ENCODE data around the gene KCND2.
"Not testable (repeated sequence)": the region's sequence is repeated elsewhere in the genome, so short reads cannot be mapped to it uniquely, and the experiment has no call there.

Gene KCND2

DNA sequence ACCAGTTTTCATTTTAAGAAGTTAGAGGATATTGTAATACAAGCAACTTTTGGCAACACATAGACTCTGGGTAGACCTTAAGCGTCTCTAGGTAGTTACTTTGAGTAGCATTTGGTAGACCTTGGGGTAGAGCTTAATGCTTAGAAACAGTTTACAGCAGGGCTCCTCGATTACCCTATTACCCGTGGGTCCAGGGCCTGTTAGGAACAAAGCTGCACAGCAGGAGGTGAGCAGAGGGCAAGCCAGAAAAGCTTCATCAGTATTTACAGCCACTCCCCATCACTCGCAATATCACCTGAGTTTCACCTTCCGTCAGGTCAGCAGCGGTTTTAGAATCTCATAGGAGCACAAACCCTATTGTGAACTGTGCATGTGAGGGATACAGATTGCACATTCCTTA, 411.5 kb downstream of the KCND2 start:
- no peak overlapping the region for H3K4me3 ChIP-seq (ENCODE audit: low read depth, low read length)

DNA sequence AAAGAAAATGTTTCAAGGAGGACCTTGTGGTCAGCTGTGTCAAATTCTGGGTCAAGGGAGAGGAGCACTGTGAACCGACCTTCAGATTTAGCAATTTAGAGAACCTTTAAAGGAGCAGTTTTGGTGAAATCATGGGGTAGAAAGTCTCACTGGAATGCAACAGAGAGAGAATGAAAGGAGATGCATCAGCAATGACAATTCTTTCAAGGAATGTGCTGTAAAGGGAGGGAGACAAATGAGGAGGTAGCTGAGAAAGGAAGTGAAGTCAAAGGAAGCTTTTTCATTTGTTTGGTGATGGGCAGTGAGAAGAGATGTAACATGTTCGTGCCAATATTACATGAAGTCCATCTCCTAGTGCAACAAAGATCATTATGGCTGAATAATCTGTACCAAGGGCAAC, 418.9 kb downstream of the KCND2 start:
- H3K4me3 ChIP-seq (ENCODE audit: low read depth, low read length) = no peak overlapping the region

DNA sequence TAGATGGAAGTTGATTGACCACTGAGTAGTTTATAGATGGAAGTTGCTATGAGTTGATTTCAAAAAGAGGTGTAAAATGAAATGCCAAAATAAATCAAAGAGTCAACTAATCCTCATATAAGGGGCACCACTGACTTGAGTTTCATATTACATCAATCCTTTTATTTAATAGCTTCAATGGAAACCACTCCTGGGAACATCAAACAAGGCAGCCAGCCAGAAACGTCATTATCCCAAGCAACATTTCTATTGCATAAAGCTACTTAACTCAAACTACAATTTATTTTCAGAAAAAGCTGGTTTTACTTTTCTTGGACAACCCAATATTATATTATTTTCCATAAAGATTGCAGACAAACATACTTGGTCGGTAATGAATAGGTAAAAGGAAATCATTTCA, 422.9 kb downstream of the KCND2 start:
- no peak overlapping the region for H3K4me3 ChIP-seq (ENCODE audit: low read depth, low read length)

DNA sequence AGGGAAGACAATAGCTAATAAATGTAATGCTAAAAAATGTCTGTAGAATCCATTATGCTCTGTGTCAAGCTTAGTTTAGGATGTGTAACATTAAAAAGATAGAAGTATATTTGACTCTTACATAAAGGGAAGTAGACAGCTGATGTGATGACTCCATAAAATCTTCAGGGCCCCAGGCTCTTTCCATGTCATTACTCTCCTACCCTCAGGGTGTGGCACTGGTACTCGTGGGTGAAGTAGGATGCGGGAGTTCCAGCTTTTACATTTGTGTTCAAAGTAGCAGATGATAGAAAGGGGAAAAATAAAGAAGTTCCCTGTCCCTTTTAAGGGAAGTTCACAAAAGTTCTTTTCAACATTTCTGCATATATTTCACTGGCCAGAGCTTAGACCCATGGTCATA, 427.8 kb downstream of the KCND2 start:
- no peak overlapping the region for H3K4me3 ChIP-seq (ENCODE audit: low read depth, low read length)

DNA sequence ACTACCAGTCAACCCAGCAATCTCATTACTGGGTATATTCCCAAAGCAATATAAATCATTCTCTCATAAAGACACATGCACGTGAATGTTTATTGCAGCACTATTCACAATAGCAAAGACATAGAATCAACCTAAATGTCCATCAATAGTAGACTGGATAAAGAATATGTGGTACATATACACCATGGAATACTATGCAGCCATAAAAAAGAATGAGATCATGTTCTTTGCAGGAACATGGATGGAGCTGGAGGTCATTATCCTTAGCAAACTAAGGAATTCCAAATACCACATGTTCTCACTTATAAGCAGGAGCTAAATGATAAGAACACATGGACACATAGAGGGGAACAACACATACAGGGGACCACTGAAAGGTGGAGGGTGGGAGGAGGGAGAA, 429.4 kb downstream of the KCND2 start:
- not testable (repeated sequence) for H3K4me3 ChIP-seq (ENCODE audit: low read depth, low read length)

- H3K4me3 ChIP-seq (ENCODE audit: low read depth, low read length) = no peak overlapping the region
These were observed 430.7 kb downstream of the KCND2 start for GRCh38 chr7:120703585-120704240.

- H3K4me3 ChIP-seq (ENCODE audit: low read depth, low read length) = no peak overlapping the region
These were observed 436.4 kb downstream of the KCND2 start for GRCh38 chr7:120709252-120709971.

GRCh38 chr7:120709972-120710320, 437.0 kb downstream of the KCND2 start:
- no peak overlapping the region for H3K4me3 ChIP-seq (ENCODE audit: low read depth, low read length)

- H3K4me3 ChIP-seq (ENCODE audit: low read depth, low read length) = no peak overlapping the region
These were observed 442.0 kb downstream of the KCND2 start for GRCh38 chr7:120714945-120715344.

GRCh38 chr7:120716307-120716706, 443.3 kb downstream of the KCND2 start:
- H3K4me3 ChIP-seq (ENCODE audit: low read depth, low read length) = no peak overlapping the region

DNA sequence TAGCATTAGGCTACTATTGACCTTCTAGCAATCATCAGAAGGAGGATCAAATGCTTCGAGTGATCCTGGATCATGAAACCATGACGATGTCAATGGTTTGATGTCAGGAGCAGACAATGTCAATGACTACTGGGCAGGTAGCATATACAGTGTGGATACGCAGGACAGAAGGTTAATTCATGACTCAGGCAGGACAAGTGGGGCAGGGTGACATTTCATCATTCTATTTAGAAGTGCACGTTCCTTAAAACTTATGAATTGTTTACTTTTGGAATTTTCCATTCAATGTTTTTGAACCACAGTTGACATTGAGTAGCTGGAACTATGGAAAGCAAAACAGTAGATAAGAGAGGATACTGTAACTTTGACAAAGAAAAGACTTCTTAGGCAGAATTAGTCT, 444.2 kb downstream of the KCND2 start:
- no peak overlapping the region for H3K4me3 ChIP-seq (ENCODE audit: low read depth, low read length)

- no peak overlapping the region for H3K4me3 ChIP-seq (ENCODE audit: low read depth, low read length)
These were observed 445.4 kb downstream of the KCND2 start for GRCh38 chr7:120718361-120718760.

GRCh38 chr7:120720317-120720716, 447.3 kb downstream of the KCND2 start:
- no peak overlapping the region for H3K4me3 ChIP-seq (ENCODE audit: low read depth, low read length)

GRCh38 chr7:120723465-120724385, 450.8 kb downstream of the KCND2 start:
- no peak overlapping the region for H3K4me3 ChIP-seq (ENCODE audit: low read depth, low read length)

DNA sequence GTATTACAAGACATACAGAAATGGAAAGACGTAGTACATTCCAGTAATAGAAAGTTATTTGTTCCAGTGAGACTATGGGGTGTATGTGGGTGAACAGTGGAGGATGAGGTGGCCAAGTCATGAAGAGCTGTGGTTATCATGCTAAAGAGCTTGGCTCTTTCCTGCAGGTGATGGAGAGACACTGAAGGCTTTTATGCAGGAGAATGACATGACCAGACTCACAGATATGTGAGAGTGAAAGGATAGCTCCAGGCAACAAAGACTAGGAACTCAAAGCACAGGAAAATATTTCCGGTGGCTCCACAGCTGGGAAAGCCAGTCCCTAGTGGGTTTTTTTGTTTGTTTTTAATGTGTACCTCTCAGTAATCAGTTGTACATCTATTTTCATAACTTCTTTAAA, 451.5 kb downstream of the KCND2 start:
- H3K4me3 ChIP-seq (ENCODE audit: low read depth, low read length) = no peak overlapping the region

DNA sequence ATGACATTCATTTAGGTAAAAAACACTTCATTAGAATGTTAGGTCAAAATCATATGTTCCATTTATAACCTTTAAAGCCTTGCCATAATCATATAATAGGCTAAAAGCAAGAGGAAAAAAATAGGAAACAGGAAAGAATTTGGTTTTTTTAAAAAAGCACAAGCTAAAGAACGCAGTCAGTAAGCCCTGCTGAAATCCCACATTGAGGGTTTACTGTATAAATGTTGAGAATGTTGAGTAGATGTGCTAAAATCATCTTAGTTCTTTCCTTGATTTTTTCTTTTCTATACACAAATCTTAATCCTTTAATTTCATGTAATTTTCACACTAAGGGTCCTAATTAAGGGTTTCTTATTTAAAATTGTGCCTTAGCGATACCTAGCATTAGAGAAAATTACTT, 452.0 kb downstream of the KCND2 start:
- no peak overlapping the region for H3K4me3 ChIP-seq (ENCODE audit: low read depth, low read length)

DNA sequence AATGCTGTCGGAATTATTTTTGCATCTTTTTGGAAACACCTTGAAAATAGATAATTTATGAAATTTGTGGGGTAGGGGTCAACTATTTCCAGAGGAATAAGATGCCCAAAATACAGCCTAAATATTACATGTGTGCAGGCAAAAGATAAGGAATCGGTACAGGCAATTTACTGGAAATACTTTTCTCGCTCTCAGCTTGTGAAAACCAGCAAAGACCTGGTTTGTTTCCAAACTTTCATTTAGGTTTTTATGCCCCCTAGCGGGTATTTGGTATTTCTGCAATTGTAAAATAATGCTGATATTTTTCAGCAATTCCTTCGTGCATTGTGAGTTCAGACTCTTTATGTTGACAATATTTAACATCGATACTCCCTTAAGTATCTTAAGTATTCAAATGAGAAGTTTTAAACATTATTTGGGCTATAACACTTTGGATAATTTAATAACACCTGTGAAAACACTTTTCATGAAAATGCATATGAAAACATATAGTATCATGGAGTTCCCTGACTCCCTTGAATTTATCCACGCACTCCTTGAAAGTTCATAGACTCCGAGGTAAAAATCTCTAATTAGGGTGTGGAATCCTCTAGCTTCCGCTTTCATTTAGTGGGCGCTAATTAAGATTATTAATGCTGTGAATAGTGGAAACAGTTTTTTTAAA, 452.5 kb downstream of the KCND2 start:
- H3K4me3 ChIP-seq (ENCODE audit: low read depth, low read length) = no peak overlapping the region

DNA sequence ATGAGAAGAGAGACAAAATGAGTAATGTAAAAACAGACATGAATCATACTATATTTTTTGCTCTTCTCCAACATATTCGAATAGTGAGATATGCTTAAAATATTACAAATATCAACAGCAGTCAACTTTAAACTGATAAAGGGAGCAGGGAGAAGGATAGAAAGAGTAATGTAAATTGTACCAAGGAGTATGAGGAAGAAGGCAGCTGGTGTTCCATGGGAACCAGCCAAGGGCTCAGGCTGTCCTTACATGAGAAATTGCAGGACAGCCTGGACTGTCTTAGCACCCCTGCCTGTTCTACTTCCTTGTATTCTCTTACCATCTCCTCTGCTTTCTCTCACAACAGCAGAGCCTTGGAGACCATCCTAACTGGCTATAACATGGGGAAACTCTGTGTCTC, 456.3 kb downstream of the KCND2 start:
- no peak overlapping the region for H3K4me3 ChIP-seq (ENCODE audit: low read depth, low read length)

DNA sequence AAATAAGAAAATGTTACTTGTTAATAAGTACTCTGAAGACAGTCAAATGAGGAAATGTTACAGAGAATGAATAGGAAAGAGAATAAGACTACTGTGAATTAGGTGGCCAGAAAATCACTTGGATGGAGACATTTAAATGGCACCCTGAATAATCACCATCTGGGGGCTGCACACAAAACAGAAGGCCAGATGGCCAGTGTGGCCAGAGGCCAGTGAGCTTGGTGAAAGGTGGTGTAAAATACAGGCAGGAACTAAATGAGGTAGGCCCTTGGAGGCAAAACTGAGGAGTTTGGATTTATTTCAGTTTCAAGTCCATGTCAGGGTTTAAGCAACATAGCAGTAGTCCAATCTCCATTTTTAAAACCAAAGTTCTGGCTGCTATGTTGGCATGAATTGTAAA, 458.3 kb downstream of the KCND2 start:
- no peak overlapping the region for H3K4me3 ChIP-seq (ENCODE audit: low read depth, low read length)

DNA sequence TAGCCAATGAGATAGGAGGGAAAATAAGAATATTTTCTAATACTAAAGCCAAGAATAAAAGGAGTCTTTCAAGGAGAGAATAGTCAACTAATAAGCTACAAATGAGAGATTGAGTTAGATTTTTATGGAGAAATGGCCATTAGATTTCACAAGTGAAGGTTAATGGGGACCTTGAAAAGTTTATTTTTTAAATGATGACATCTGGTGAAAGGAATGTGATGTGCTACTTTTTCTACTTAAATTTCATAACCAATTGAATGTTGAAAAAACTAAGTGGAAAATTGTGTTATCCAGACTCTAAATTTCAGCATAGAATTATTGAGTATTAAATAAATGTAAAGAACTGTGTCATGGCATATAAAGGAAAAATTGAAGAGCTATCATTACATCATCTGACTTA, 459.3 kb downstream of the KCND2 start:
- no peak overlapping the region for H3K4me3 ChIP-seq (ENCODE audit: low read depth, low read length)

GRCh38 chr7:120733143-120733542, 460.2 kb downstream of the KCND2 start:
- no peak overlapping the region for H3K4me3 ChIP-seq (ENCODE audit: low read depth, low read length)

Measured in iPS-11a (cell line).